ENCODE data around the gene IL12RB1.
A peak's percentile ranks its signal among the peaks of the same experiment; 100 is the strongest.
"Not testable (repeated sequence)": the region's sequence is repeated elsewhere in the genome, so short reads cannot be mapped to it uniquely, and the experiment has no call there.

IL12RB1 gene

GRCh38 chr19:18044825-18045304, 41.9 kb downstream of the IL12RB1 start:
- peak; percentile 87 for DNase-seq

- no peak for DNase-seq
These were observed 43.1 kb downstream of the IL12RB1 start for GRCh38 chr19:18043676-18044075.

GRCh38 chr19:18041054-18041453, 45.7 kb downstream of the IL12RB1 start:
- DNase-seq: no peak

- DNase-seq: not testable (repeated sequence)
These were observed 54.6 kb downstream of the IL12RB1 start for GRCh38 chr19:18032102-18032501.

- peak; percentile 53 for DNase-seq
These were observed 55.3 kb downstream of the IL12RB1 start for GRCh38 chr19:18031401-18031800.

- DNase-seq: peak; percentile 58
These were observed 57.0 kb downstream of the IL12RB1 start for GRCh38 chr19:18029617-18030338.

GRCh38 chr19:18027151-18027550, 59.6 kb downstream of the IL12RB1 start:
- no peak for DNase-seq

- peak; percentile 91 for DNase-seq
These were observed 63.0 kb downstream of the IL12RB1 start for GRCh38 chr19:18023622-18024251.

GRCh38 chr19:18021121-18021755, 65.5 kb downstream of the IL12RB1 start:
- peak; percentile 85 for DNase-seq

GRCh38 chr19:18020212-18021085, 66.3 kb downstream of the IL12RB1 start:
- DNase-seq: no peak

- no peak for DNase-seq
These were observed 69.3 kb downstream of the IL12RB1 start for GRCh38 chr19:18017275-18018083.

- no peak for DNase-seq
These were observed 70.4 kb downstream of the IL12RB1 start for GRCh38 chr19:18016209-18016910.

GRCh38 chr19:18014197-18014596, 72.5 kb downstream of the IL12RB1 start:
- no peak for DNase-seq

GRCh38 chr19:18013210-18014111, 73.3 kb downstream of the IL12RB1 start:
- no peak for DNase-seq

- no peak for DNase-seq
These were observed 76.6 kb downstream of the IL12RB1 start for GRCh38 chr19:18010149-18010548.

GRCh38 chr19:18009412-18010066, 77.2 kb downstream of the IL12RB1 start:
- DNase-seq: no peak
